Measurements from ENCODE around the gene JAZF1.

DNA sequence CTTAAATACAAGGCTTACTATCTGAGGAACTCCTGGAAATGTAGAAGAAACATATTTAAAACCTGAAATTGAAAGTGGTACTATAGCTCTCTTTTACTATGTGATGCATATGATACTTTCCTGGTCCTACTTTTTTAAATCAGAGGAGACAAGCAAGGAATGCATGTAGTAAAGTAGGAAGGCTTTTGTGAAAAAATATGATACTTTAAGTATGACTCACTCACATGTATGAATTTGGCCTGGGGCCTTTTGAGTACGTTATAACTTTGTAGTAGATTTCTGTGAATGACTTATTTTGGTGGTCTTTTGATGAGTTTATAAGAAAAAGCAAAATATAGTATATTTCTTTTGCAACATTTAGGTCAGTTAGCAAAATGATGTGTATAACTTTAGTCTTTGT lies 386.8 kb downstream of the JAZF1 start:
- TF ChIP-seq CREB1 (IDR thresholded peaks at IDR 0.05; ENCODE audit: low read depth) (no peak), YY1 (IDR thresholded peaks at IDR 0.05; ENCODE audit: low read depth) (no peak), TCF12 (IDR thresholded peaks at IDR 0.05; ENCODE audit: low read depth) (no peak), TEAD4 (IDR thresholded peaks at IDR 0.05) (no peak), TAF1 (IDR thresholded peaks at IDR 0.05; ENCODE audit: low read depth) (no peak), EP300 (IDR thresholded peaks at IDR 0.05; ENCODE audit: borderline replicate concordance) (no peak), ZBTB7A (IDR thresholded peaks at IDR 0.05; ENCODE audit: low read depth) (no peak)
- TF ChIP-seq, protein P1, sequence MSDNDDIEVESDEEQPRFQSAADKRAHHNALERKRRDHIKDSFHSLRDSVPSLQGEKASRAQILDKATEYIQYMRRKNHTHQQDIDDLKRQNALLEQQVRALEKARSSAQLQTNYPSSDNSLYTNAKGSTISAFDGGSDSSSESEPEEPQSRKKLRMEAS (IDR thresholded peaks at IDR 0.05) = no peak
